Fibroblast of lung (primary cell): ENCODE data around the gene LMAN2.

Source experiments
- EZH2 ChIP-seq: IDR thresholded peaks from 2 replicates; pipeline ENCODE4 v1.5.1; 2012; ENCODE audit warnings: low read length, control low read depth, mild to moderate bottlenecking; ENCODE audit errors: missing control alignments
- TF ChIP-seq, protein P1 (sequence below), 2 donors: IDR thresholded peaks in 1 of 2; conservative IDR thresholded peaks in 1 of 2; 1 replicate in 1 of 2; 2 replicates in 1 of 2; pipeline ENCODE4 v1.5.1; 2011 to 2012; ENCODE audit warnings: low read length in 2 of 2, control low read depth in 1 of 2, inconsistent platforms in 1 of 2, low read depth in 1 of 2, mild to moderate bottlenecking in 1 of 2

DNA sequence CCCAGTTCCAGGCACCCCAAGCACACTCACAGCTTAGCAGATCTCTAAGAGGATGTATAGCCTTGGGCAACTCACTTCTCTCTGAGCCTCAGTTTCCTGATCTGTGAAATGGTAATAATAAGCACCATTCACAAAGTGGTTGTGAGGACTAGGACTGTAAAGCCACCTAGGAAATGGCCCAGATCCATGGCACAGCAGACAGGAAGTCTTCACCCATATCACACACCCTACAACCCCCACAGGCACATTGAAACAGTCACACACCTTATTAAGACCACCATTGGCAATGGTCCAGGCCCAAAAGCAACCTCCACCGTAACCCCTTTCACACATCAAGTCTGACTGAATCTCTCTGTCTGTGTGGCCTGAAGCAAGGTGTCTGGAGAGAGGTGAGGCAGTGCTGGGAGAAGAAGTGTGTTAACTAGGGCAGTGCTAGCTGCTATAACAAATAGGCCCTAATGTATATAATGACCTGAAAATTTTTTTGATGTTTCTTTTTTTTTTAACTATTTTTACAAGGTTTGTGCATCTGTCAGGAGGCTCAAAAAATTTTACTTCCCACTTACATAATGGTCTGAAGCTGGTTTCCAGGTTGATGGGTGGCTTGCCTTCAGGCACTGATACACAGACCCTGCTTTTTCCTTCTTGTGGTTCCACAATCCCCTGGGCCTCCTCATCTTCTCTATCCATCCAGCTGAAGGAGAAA, 3.8 kb upstream of the LMAN2 start:
- TF ChIP-seq EZH2 = no peak
- TF ChIP-seq, protein P1, sequence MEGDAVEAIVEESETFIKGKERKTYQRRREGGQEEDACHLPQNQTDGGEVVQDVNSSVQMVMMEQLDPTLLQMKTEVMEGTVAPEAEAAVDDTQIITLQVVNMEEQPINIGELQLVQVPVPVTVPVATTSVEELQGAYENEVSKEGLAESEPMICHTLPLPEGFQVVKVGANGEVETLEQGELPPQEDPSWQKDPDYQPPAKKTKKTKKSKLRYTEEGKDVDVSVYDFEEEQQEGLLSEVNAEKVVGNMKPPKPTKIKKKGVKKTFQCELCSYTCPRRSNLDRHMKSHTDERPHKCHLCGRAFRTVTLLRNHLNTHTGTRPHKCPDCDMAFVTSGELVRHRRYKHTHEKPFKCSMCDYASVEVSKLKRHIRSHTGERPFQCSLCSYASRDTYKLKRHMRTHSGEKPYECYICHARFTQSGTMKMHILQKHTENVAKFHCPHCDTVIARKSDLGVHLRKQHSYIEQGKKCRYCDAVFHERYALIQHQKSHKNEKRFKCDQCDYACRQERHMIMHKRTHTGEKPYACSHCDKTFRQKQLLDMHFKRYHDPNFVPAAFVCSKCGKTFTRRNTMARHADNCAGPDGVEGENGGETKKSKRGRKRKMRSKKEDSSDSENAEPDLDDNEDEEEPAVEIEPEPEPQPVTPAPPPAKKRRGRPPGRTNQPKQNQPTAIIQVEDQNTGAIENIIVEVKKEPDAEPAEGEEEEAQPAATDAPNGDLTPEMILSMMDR (conservative IDR thresholded peaks at IDR 0.05 in 1 of 2, IDR thresholded peaks at IDR 0.05 in 1 of 2; ENCODE audit: low read depth in 1 of 2, low read length in 2 of 2) = no peak
